GM19455 (cell line): ENCODE data around the gene PSORS1C2.

Source experiments
- ATAC-seq: cut with Tn5 transposase; IDR thresholded peaks from one replicate; pipeline ENCODE4 v1.9.1; 2021; ENCODE audit not compliant: unreplicated experiment

The PSORS1C2 gene

DNA sequence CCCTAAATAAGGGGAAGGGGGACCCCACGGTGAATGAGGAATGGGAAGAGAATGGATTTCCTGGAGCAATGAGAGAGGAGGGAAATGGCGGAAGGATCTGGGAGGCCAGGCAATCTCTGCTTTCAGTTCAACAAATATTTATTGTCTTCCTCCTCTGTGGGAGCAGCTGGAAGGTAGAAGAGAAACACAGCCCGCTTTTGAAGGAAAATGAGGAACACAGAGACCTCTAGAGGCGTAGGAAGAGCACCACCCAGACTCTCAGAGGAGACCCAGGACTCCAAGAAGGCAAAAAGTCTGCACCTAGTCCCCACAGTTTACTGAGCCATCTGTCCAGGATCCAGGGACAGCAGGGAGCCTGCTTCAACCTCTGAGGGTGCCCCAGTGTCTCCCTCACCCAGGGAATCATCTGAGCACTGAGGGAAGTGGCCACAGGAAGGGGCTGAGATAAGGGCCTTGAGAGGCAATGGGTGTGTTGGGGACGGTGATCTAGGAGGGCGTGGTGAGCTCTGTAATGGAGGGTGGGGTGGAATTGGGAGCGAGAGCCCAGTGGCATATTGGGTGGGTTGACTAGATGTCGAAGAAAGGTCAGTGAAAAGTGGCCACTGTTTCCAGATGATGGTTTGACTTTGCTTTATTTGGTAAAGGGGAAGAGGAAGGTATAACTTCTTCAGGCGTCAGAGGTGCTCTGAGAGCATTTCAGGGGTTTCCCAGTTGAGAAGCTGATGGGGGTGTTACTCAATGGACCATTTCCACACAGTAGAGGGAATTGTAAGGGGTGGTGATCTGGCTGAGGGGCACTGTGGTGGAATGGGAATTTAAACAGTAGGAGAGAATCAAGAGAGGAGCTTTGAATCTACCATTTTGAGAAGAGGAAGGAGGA, 23.7 kb downstream of the PSORS1C2 start:
- ATAC-seq, result no peak

DNA sequence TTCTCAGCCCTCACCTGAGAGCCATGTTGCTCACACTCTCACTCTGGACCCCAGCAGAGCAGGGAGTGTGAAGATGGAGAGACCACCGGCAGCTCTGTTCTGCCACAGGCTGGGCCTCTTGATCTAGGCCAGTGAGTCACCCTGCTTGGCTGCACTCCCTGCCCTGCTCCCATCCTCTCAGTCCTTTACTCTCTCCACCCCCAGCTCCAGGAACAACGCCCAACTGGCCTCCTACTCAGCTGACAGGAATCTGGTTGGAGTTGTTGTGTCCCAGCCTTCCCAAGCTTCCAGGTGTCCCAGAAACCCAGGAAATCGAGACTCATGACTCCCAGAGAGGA, 24.4 kb downstream of the PSORS1C2 start, which contains the start of gene PSORS1C1:
Gene PSORS1C1 (plus strand): TSS at position 260 of the 338 bp plus-strand sequence. CDS start 14,833 bp downstream, outside the sequence.
- ATAC-seq, result no peak

DNA sequence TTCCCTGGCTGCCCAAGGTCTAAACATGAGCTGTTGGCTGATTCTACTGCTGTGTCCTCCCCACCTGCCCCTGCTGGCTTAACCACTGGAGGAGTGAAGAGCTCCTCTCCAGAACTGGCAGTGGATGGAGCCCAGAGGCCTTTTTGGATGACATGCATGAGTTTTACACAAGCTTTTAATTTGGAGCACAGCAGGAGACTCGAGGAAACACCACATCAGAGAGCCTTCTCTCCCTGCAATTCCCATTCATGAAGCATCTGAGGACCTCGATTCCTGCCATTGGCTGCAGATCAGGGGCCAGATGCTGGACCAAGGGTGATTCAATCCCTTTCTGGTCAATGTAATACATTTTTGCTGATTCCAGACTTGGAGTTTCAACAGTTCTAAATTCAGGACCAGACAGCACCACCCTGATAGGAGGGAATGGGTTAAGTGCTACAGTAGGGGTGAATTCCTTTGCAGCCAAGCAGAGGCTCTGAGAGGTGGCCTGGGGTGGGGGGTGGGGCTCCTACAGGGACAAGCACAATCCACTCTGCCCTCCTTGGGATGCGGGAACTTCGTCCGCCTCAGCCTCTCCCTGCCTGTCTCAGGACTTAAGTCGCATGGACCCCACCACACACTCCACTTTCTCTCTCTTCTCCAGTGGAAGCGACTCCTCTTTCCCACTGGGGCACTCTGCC, 24.9 kb downstream of the PSORS1C2 start:
- ATAC-seq, result no peak

DNA sequence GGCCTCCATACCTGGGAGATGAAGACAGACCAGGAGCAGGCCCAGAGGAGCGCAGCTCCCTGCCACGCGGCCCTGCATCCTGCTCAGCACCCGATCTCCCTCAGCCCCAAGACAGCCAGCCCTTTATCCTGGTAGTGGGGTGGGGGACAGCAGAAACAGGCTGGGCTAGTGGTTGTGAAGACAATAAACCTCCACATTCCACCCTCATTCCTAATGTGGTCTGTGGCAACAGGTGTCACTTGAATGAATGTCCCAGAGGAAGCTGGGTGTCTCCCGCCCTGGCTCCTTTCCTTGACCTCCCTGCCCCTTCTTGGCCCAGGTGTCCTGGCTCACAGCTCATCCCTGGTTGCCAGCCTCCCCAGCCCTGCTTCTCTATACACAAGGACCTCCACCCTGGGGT, 26.4 kb downstream of the PSORS1C2 start, which contains the start of gene C6orf15:
Gene C6orf15 (minus strand): TSS at position 98 of the 400 bp plus-strand sequence. CDS start 20 bp downstream, at position 78.
- ATAC-seq, result no peak

DNA sequence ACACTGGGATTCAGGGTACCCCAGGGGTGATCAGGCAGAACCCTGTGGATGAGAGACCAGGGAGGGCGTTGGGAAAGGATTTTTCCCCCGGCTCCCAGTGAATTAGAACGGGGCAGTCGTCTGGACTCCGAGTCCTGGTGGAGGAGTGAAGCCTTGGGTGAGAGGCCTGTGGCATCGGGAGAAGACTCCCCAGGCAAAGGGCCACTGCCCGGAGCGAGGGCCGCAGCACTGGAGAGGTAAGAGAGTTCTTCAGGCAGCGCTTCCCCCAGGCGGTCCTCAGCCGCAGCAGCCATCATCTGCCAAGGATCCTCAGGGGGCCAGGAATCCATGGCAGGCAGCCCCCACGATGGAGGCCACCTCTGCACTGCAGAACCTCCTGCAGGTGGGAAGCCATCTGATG, 27.2 kb downstream of the PSORS1C2 start:
- no peak for ATAC-seq

DNA sequence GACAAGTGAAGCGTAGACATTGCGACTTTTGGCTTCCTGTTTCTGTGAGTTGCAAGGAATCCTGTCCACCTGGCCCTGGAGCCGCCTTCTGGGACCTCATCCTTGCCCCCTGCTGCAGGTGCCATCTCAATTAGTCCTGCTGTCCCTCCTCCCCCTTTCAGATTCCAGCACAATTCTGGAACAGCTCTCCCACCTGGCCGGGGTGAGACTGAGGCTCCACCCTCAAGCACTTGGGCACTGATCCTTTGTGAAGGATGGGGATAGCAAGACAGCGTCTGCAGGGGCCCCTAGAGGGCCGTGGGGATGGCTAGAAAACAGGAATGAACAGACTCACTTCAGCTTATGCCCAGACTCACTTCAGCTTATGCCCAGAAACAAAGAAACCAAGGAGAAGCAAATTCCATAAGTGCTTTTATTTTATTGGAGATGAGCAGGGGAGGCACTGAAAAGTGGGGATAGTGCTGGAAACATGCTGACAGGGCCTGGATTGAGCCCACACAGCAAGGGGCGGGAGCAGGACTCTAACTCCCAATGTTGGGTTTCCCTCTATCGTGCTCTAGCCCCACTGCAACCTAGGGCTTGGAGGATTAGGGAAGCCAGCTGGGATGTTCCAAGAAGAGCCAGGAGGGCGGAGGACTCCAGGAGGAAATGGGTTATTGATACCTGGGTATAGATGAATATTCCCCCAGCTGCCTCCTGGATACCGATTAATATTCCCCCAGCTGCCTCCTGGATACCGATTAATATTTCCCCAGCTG, 27.9 kb downstream of the PSORS1C2 start:
- ATAC-seq, result no peak

DNA sequence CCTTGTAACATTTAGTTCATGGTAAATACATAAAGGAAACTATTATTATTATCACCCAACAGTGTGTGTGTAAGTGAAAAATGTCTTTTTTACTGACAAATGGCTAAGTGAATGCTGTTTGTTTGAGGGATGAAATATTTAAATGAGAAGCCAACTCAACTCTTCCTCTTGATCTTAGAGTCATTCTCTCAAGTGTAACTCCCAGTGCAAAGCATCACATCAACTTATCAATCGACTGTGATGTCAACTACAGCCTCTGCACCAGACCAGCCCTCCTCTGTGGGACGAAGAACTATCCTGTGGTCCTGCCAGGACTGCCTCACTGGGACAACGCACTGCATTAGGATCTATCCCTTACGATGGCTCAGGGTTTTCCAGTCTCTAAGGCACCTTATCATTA, 31.8 kb downstream of the PSORS1C2 start:
- no peak for ATAC-seq

DNA sequence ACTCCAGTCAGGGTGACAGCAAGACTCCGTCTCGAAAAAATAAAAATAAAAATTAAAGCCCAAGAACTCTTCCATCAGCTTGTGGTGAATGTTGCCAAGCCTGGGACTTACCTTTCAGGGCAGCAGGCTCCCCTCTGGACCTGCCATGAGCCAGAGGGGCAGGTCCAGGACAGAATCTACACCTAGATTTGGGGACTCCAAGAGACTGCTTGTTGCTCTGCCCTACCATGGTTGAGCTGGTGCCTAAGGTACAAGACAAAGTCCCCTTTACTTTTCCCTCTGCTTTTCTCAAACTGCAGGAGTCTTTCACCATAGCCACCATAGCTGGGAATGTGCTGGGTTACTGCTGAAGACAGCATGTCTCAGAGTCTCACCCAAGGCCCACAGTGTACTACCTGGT, 35.7 kb downstream of the PSORS1C2 start:
- no peak for ATAC-seq

DNA sequence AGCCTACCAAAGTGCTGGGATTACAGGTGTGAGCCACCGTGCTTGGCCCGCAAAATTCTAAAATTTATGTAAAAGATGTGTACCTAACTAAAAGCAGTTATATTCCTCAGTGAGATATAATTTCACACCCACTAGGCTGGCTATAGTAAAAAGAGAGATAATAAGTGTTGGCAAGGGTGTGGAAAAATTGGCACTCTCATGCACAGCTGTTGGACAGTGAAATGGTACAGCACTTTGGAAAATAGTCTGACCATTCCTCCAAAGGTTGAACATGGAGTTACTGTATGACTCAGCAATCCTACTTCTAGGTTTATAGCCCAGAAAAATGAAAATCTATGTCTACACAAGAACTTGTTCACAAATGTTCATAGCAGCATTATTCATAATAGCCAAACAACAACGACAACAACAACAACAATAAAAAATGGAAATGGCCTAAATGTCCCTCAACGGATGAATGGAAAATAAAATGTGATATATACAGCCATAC, 40.4 kb downstream of the PSORS1C2 start:
- ATAC-seq, result no peak

DNA sequence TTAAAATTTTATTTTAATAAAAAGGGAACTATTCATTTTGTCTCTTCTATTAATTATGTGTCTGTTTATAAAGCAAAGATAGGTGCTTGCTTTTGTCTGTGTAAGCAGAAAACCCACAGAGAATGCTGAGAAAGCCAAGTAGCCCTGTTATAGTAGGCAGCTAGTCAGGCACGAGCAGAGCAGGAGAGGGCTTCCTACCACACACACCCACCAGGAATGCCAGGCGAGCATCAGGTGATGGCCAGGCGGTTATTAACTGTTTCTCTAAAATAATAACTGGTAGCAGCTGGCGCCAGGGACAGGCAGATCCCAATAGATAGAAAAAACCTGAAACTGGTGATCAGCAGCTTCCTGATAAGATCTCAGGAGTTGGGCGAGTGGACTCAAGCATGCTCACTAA, 42.2 kb downstream of the PSORS1C2 start:
- no peak for ATAC-seq

DNA sequence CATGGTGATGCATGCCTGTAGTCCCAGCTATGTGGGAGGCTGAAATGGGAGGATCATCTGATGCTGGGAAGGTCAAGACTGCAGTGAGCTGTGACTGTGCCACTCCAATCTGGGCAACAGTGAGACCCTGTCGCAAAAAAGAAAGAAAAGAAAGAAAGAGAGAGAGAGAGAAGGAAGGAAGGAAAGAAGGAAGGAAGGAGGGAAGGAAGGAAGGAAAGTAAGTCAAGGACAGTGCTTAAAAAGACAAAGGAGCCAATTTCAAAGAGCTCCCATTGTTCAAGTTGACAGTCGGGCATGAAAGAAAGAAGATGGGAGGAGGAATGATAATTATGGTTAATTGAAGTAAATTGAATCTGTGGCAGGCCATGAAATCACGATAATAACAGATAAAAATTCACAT, 42.7 kb downstream of the PSORS1C2 start:
- no peak for ATAC-seq

DNA sequence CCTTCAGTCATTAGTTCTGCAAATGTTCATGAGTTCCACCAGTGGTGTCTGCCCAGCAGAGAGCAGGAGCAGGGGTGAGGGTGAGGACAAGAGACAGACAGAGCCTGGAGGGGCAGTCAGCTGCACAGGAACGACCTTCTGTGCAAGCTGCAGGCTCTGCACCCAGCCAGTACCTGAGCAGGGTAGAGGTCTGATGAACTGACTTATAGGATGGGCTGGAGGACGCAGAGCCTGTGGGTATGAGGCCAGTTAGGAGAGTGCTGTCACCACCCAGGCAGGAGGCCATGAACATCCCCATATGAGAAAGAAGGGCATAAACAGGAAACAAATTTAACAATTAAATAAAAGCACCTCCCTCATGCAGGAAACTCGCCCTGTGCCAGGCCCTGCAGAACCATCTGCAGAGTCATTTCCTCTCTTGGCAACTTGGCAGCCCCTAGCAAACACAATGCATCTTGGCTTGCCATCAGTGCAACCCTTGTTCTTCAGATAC, 44.4 kb downstream of the PSORS1C2 start:
- no peak for ATAC-seq

DNA sequence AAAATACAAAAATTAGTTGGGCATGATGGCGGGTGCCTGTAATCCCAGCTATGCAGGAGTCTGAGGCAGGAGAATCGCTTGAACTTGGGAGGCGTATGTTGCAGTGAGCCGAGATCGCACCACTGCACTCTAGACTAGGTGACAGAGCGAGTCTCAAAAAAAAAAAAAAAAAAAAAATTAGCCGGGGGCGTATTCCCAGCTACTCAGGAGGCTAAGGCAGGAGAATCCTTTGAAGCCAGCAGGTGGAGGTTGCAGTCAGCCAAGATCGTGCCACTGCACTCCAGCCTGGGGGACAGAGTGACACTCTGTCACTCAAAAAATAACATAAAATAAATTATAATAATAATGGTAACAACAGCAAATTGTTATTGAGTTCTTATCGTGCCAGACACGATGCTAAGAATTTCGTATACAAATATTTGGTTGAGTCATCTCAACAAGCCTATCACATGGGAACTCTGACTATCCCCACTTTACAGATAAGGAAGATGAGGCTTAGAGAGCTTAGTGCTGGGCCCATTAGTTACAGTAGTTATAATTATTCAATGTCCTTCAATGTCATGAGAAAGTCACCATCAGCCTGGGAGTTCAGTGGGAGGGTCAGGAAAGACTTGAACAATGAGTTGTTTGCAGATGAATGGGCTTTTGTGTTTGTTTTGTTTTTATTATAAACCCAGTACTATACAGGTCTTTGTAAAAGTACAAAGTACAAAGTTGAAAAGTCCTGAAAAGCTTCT, 45.9 kb downstream of the PSORS1C2 start:
- ATAC-seq, result no peak

DNA sequence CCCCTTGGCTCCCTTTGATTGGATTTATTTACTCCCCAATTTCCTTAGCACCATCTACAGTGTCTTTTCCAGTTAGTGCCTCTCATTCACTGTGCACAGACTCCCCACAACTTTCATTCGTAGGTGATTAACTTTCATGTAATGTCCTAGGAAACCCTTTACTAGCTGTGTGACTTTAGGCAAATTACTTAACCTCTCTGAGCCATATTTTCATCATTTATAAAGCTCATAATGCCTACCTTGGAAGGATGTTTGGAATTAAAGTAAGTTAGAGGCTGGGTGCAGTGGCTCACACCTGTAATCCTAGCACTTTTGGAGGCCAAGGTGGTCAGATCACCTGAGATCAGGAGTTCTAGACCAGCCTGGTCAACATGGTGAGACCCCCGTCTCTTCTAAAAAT, 46.6 kb downstream of the PSORS1C2 start:
- no peak for ATAC-seq

DNA sequence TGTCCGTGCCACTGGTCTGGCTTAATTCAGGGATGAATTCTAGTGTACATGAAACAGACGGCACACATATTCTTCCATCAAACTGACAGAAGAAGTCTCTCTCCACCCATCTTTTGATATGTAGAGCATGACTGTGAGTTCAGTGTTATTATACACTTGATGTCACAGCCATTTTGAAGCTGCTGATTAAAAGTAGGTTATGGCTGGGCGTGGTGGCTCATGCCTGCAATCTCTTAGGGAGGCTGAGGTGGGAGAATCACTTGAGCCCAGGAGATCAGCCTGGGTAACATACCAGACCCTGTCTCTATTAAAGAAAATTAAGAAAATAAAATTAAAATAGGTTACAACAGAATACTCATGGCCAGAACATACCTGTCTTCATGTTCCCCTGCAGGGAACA, 47.2 kb downstream of the PSORS1C2 start:
- ATAC-seq, result no peak

DNA sequence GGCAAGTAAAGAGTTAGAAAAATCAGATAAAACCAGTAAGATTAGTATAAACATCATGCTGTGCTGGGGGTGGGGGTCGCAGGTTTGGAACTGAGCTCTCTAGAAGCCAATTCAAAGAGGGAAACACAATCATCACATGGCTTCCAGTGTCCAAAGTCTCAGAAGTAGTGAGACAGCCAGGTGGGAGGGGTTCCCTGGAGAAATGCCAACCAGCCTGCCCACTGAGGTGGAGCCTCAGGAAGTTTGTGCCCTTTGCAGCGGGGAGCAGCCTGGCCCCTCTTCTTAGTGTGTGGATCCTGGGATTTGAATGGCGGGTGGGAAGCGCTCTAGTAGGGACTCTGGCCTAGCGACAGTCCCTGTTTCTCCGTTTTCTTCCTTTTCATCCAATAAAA, 47.9 kb downstream of the PSORS1C2 start:
- no peak for ATAC-seq

DNA sequence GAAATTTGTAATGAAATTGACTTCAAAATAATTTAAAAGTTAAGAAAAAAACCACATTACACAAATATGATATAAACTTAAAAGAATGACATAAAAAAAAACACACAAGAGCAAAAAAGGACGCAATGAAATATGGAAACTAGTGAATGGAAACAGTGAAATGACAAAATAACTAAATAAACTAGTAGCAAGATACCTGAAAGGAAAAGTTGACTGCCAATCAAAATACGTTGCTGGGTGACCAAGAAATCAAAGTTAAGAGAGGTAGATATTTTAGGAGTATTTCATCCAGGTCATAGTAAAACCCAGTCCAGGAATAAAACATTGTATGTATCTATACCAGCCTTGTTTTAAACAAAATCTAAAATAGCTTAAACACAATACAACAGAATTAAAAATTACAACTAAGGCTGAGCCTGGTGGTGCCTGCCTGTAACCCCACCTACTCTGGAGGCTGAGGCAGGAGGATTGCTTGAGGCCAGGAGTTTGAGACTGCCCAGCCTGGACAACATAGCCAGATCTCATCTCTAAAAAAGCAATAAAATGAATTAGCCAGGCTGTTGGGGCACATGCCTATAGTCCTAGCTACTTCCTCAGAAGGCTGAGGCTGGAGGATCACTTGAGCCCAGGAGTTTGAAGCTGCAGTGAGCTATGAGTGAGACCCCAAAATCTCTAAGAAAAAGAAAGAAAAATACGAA, 48.4 kb downstream of the PSORS1C2 start:
- ATAC-seq, result no peak
